GM19240 (cell line): ENCODE measurements around the gene RTN3.
"Not testable (repeated sequence)": the region's sequence is repeated elsewhere in the genome, so short reads cannot be mapped to it uniquely, and the experiment has no call there.

Experiments
- DNase-seq: peaks from one replicate; pipeline ENCODE4 v3.0.0; 2011; ENCODE audit warnings: low spot score; ENCODE audit not compliant: insufficient read length

Gene RTN3, protein sequence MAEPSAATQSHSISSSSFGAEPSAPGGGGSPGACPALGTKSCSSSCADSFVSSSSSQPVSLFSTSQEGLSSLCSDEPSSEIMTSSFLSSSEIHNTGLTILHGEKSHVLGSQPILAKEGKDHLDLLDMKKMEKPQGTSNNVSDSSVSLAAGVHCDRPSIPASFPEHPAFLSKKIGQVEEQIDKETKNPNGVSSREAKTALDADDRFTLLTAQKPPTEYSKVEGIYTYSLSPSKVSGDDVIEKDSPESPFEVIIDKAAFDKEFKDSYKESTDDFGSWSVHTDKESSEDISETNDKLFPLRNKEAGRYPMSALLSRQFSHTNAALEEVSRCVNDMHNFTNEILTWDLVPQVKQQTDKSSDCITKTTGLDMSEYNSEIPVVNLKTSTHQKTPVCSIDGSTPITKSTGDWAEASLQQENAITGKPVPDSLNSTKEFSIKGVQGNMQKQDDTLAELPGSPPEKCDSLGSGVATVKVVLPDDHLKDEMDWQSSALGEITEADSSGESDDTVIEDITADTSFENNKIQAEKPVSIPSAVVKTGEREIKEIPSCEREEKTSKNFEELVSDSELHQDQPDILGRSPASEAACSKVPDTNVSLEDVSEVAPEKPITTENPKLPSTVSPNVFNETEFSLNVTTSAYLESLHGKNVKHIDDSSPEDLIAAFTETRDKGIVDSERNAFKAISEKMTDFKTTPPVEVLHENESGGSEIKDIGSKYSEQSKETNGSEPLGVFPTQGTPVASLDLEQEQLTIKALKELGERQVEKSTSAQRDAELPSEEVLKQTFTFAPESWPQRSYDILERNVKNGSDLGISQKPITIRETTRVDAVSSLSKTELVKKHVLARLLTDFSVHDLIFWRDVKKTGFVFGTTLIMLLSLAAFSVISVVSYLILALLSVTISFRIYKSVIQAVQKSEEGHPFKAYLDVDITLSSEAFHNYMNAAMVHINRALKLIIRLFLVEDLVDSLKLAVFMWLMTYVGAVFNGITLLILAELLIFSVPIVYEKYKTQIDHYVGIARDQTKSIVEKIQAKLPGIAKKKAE

DNA sequence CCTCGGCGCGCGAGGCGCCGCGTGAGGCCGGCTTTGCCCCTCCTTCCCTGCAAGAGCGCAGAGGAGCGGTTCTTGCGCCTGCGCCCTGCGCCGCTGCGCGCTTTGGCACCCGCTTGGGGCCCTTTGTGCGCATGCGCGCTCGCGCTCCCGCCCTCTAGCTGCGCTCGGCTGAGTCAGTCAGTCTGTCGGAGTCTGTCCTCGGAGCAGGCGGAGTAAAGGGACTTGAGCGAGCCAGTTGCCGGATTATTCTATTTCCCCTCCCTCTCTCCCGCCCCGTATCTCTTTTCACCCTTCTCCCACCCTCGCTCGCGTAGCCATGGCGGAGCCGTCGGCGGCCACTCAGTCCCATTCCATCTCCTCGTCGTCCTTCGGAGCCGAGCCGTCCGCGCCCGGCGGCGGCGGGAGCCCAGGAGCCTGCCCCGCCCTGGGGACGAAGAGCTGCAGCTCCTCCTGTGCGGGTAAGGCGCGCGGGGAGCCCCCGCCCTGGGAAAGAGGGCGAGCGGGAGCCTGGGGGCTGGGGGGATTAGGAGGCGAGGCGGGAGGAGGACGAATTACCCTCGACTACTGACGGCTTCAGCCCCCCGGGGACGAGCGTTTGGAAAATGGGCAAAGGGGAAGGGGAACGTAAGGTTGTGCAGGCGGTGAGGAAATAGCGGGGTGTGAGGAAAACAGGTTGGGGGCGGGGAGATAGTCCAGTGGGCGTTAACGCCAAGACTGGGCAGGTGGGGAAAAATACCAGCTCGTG, at the start of gene RTN3:
TSS of gene RTN3 (plus strand) at position 180 of the 745 bp plus-strand sequence. CDS start at position 317, 137 bp downstream.
- peak; percentile 95 for DNase-seq

DNA sequence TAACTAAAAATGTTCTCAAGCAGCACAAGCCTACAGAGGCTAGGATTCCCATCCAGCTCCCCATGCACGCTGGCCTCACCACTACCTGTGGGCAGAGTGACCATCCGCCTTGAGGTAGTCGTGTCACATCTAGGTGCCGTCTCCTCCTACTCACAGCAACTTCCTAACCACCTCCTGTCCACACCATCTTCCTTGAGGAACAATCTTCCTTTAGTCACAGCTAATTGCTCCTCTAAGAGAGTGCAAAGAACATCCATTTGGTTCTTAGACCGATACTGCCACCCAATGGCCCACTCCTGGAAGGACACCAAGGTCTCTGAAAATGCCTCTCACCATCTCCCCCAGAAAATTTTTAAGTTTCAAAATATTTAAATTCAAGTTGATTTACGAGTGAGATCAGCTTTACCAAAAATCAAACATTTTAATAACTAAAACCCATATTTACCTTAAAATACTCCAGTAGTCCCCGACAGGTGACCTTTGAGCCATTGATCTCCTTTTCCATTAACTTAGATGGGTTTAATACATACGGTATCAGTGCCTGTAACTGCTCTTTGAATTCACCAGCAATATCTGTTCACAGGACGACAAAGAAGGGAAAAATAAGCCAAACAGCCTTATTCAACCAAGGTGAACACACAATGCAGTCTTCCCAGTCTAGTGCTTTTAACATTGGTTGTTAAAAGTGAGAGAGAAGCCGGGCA, 45.4 kb upstream of the RTN3 start:
- peak; percentile 34 for DNase-seq

DNA sequence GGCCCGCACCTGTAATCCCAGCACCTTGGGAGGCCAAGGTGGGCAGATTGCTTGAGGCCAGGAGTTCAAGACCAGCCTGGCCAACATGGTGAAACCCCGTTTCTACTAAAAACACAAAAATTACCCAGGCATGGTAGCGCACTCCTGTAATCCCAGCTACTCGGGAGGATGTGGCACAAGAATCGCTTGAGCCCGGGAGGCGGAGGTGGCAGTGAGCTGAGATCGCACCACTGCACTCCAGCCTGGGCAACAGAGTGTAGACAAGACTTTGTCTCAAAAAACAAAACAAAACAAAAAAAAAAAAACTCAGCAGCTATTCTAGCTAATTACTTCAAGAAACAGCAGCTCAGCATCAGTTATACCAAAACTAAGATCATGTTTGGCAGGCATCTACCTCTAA, 42.9 kb upstream of the RTN3 start:
- not testable (repeated sequence) for DNase-seq

DNA sequence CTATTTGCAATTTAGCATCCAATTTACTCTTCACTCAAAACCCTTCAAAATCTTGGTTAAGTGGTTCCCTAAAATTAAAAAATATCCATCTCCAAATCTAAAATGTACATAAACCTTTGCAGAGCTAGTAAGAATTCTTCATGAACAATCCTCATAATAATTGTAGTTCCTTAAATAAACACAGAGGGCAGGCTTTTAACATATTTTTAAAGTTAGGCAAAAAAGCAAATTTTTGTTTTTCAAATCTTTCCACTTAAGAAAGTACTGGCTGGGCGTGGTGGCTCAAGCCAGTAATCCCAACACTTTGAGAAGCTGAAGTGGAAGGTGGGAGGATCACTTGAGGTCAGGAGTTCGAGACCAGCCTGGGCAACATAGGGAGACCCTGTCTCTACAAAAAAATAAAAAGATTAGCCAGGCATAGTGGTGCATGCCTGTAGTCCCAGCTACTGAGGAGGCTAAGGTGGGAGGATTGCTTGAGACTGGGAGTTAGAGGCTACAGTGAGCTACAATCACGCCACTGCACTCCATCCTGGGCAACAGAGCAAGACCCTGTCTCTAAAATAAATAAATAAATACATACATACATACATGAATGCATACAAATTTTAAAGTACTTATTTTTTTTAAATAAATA, 42.0 kb upstream of the RTN3 start:
- no peak for DNase-seq

DNA sequence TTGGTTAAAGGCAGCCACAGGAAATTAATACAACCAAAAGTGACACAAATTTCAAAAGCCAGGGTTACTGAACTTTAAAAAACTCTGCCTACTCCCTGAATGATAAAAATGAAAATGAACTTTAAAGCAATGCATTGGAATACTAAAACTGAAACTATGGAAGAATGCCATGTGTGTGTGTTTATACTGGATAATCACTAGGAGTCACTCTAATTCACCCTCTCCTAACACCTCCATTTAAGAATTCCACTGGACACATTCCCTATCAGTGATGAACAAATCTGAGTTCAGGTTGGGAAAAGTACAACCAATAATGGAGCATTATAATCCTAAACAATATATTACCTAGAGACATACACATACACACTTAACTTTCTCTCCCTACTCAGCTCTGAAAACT, 39.6 kb upstream of the RTN3 start:
- DNase-seq: no peak

DNA sequence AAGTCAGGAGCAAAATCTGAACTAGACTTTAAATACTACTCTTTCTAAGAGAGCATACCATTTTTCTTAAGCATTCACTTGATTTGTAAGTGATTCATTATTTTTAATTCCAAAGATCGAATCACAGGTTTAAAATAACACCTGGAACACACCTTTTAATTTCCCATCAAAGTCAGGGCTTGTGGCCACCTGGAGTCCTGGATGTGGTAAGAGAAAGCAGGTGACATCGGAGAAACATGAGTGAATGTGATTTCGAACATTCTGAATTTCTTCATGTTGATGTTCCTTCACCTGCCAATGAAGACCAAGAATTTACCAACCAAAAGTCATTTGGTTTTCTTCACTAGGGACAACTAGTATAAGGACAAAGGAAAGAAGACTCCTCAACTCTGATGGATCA, 38.1 kb upstream of the RTN3 start:
- DNase-seq: no peak

DNA sequence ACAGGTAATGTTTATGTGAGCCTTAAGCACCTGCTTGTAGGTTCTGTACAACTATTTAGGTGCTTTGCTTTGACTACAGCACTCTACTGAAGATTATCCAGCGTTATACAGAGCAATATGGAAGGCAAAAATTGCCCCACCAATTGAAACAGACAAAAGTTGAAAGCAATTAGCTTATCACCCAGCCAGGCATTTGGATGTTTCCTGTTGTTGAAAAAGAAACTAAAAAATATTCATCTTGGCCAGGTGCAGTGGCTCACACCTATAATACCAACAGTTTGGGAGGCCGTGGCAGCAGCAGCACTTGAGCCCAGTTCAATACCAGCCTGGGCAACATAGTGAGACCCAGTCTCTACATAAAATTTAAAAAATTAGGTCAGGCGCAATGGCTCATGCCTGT, 28.6 kb upstream of the RTN3 start:
- DNase-seq: no peak

DNA sequence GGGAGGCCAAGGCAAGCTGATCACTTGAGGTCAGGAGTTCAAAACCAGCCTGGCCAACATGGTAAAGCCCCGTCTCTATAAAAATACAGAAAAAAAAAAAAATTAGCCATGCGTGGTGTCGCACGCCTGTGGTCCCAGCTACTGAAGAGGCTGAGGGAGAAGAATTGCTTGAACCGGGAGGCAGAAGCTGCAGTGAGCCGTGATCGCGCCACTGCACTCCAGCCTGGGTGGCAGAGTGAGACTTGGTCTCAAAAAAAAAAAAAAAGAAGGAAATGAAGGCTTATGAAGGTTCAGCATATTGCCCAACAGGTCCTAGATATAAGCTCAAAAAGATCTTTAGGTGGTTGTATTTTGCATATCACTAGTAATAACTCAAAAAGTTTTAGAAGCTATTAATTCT, 20.3 kb upstream of the RTN3 start:
- no peak for DNase-seq

DNA sequence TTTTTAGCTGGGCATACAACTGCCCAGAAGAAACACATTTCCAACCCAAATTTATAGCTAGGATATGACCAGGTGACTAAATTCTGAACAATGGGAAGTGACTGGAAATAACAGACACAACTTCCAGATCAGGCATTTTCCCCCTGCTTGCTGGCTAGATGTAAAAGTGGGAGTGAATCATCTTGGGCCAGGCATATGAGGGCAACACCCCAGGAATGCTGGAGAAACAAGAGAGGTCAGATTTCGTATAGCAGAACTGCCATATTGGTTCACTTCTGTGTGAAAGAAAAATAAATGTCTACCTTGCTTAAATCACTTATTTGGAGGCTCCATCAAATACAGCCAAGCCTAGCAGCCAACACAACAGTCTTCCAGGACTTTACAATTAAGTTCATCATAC, 17.5 kb upstream of the RTN3 start:
- DNase-seq: no peak

DNA sequence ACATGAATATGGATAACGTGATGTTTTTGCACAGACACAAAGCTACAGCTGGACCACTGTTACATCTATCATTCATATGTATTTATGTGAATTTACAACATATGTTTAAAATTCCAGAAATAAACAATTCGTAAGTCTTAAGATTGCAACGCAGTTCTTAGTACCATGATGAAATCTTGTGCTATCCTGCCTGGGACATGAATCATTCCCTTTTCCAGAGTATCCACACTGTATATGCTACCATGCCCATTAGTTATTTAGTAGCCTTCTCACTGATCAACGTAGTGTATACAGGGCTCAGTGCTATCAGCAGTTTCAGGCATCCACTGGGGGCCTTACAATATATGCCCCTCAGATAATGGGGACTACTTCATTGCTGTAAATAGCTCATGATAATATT, 14.4 kb upstream of the RTN3 start:
- no peak for DNase-seq

DNA sequence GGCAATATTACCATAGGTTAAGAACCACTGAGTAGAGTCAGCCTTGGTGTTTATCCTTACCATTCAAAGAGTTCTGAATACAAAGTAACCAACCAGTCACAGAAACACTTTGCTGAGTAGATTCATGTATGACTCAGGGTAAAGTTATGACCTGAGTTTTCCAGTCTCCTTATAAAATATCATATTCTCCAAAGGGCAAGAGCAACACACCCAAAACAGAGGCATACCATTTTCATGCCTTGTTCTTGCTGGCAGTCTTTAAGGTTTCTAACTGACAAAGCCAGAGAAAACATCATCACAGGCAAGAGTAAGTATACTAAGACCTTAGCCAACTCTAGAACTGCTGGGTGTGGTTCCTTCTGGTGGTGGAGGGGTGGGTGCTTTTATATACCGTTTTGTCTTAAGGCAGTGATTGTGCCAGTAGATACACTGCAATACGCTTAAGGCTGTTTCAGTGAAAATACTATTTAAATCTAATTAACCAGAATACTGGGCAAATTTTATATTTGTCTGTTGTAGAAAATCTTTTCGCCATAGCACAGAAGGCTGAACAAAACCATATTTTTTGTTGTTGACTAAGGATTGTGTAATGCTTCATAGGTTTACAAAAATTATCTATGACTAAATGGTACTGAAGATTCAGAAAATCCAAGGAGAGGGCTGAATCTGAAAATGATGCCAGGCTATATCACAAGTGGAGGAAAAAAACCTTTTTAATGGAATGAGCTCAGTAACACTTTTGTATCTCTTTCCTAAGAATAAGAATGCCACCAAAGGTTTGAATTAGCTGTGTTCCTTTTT, 13.1 kb upstream of the RTN3 start:
- no peak for DNase-seq

DNA sequence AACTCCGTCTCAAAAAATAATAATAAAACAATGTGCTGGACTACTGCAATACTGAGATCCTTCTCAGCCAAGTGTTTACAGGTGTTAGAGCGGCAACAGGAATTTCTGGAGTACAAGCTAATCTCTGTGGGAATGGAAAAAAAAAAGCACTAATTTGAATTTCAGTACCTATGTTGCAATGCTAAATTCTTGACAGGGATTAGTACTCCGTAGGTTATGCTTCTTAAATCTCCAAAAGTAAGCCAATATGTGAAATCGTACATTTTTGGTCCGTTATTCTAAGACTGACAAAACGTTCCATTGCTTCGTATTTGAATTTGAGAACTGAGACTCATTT, 11.2 kb upstream of the RTN3 start:
- no peak for DNase-seq

DNA sequence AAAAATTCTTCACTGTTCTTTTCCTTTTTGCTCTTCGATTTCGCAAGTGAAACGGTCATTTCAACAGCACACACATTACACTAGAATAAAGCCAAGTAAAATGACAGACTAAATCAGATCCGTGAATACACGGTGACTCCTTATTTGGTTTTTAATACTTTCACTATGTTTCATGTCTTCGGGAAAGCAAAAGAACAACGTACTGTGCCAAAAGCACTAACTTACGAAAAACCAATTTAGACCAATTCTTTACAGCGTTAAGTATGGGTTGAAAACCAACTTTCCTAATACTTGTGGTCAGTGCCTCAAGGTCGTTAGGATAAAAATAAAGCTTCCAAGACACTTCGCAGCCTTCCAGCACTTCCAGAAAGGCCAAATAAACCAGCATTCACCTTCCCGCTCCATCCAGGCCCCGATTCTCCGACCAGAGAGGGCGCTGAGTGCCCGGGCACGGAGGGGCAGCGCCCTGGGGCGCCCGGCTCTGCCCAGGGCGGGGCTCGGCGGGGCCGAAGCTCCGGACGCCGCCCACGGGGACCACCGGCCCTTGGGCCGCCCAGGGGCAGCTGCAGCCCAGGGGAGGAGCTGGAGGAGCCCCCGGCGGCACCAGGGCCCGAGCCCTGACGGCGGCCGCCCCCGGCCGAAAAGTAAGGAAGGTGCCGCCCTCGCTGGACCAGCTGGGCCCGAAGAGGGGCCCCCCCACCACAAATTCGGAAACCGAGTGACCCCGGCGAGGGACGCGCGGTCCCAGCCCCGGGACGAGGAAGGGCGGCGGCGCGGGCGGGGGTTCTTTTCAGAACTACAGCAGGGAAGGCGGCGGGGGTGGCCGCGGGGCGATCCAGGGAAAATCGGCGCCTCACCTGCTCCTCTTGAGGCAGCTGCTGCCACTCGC, 10.6 kb upstream of the RTN3 start:
- peak; percentile 23 for DNase-seq

DNA sequence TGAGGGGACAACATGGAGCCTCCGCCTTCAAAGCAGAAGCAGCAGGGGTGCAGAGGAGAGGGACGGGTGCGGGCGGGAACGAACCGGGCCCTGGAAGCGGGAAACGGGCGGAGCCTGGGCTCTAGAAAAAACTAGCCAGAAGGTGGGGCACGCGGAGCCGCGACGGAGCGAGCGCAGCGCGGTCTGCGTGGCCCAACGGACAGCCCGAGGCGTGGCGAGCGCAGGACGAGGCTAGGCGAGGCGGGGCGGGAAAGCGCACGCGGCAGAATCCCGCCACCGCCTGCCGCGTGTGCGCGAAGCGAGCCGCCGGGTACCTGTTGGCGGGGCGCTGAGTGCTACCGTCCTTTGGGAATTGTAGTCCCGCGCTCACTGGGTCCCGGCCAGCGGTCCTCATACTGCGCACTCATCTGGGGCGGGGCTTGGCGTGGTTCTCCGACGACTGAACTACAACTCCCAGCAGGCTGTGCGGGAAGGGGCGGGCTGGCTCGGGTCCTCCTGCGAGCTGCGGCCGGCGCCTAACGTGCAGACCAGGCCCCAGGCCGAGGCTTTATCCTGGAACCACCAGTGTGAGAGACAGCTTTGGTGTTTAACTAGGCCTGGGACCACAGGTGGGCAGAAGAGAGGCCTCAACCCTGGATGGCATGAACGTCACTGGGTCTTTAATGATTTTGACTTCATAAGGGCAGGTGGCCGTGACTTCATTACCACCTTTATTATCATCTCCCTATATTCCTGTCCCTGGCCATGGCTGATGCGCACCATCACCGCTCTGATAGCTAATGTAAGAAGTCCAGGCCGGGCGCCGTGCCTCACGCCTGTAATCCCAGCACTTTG, 9.8 kb upstream of the RTN3 start, which contains the start of gene ATL3:
TSS of gene ATL3 (minus strand) at position 55 of the 834 bp plus-strand sequence. CDS start at position 14, 41 bp downstream.
- peak; percentile 90 for DNase-seq

DNA sequence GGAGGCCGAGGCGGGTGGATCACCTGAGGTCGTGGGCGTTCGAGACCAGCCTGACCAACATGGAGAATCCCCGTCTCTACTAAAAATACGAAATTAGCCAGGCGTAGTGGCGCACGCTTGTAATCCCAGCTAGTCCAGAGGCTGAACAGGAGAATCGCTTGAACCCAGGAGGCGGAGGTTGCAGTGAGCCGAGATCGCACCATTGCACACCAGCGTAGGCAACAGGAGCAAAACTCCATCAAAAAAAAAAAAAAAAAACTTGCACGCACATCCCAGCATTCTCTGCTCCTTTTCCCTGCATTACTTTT, 9.2 kb upstream of the RTN3 start:
- no peak for DNase-seq

DNA sequence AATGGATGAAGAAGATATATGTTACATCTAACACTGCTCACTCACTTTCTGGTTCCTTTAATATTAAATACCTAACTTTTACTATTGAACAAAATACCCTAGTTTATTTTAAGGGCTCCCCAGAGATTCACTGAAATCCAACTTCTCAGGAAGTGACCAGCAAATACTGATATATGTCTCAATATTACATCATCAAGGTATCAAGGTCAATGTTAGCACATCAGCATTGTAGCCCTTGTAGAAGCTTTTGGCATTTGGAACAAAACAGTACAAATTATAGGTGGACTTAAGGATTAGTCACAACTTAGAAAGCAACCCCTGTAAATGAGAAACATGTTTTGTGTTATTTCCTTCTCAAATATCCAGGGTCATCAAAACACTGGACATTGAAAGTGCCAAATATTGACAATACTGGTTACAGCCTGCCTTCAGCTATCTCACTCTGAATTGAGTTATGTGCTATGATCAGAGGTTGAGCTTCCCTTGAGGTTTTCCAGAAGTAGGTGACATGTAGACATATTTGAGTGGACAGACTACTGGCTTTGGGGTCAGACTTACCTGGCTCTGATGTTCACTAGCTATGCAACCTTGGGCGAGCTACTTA, 8.3 kb upstream of the RTN3 start:
- no peak for DNase-seq

DNA sequence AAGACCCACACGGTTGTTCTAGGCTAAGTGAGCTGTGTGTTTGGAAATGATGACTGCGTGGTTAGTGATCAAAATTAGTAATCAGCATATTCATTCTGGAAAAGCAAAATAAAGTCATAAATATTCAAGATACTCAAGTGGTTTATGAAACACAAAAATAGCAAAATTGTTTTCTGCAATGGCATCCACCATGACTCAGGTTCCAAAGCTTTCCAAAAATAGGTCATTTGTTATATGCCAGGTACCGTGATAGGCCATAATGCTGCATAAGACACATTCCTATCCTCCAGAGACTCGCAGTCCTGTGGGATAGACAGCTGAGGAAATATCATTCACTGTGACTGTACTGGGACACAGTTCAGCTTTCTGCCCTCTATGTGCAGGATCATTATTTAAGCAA, 7.7 kb upstream of the RTN3 start:
- no peak for DNase-seq
